Endothelial cell of umbilical vein (primary cell): ENCODE measurements around the gene UPP1. TPM values are rescaled to one million over a fixed set of nuclear protein-coding genes. Genes with fewer than 3 reads are reported as not detected.

Source experiments
- BruUV-seq: library from RNA; stranded (reverse); fragments of 400-500 nt; replicated peaks from 2 replicates; lab custom pipeline; 2021; lab: Mats Ljungman, UMichigan
- CTCF ChIA-PET: fragments of 300-600, 350-600 bp; sonication (Branson Sonifier 250); formaldehyde crosslinking; loops from one replicate; lab custom pipeline; 2021; ENCODE audit warnings: antibody characterized with exemption, inconsistent platforms; lab: Charles Lee
- POLR2A ChIA-PET: fragments of 300-600, 350-600 bp; sonication (Branson Sonifier 250); formaldehyde crosslinking; loops from one replicate; lab custom pipeline; 2021; ENCODE audit warnings: antibody characterized with exemption, inconsistent platforms; lab: Charles Lee
- DNase-seq: peaks from one replicate; pipeline ENCODE4 v3.0.0-alpha.2; 2011; ENCODE audit warnings: low read depth, low spot score
- FAIRE-seq: peaks from 2 replicates; lab custom pipeline; 2011; peaks lifted over from hg19 to GRCh38; lab: Jason Lieb, UNC
- H2AFZ ChIP-seq: 2 replicates; pipeline ENCODE4 v1.6.0; 2012; ENCODE audit warnings: low read depth, low read length, control low read depth, inconsistent platforms
- H3K27ac ChIP-seq: 2 replicates; pipeline ENCODE4 v1.5.1; 2011; ENCODE audit warnings: low read depth, mild to moderate bottlenecking, control low read depth, low read length, moderate library complexity; ENCODE audit not compliant: insufficient read depth
- H3K27me3 ChIP-seq, 2 experiments: 2 replicates each; pipeline versions ENCODE4 v1.6.0 to v1.6.1; 2011; ENCODE audit warnings: low read length in 2 of 2, mixed read lengths in 1 of 2; ENCODE audit not compliant: control insufficient read depth in 2 of 2, insufficient read depth in 2 of 2
- H3K36me3 ChIP-seq, 2 experiments: 2 replicates in 1 of 2; 3 replicates in 1 of 2; pipeline ENCODE4 v1.5.1; 2011; ENCODE audit warnings: low read length in 2 of 2, mild to moderate bottlenecking in 1 of 2, moderate library complexity in 1 of 2; ENCODE audit not compliant: control insufficient read depth in 2 of 2, insufficient read depth in 2 of 2; ENCODE audit errors: extremely low read depth in 1 of 2
- H3K4me1 ChIP-seq: 3 replicates; pipeline ENCODE4 v1.5.1; 2011; ENCODE audit warnings: mild to moderate bottlenecking, low read length; ENCODE audit not compliant: control insufficient read depth, insufficient read depth; ENCODE audit errors: extremely low read depth
- H3K4me2 ChIP-seq: 2 replicates; pipeline ENCODE4 v1.6.1; 2011; ENCODE audit warnings: low read length, control low read depth, mixed read lengths; ENCODE audit not compliant: insufficient read depth
- H3K4me3 ChIP-seq, 3 experiments: fragments of 200-600 bp in 1 of 3; sonication (generic), shearing (Covaris generic) in 1 of 3; replicated peaks in 1 of 3; 2 replicates each; pipeline ENCODE4 v1.5.1; 2011 to 2016; ENCODE audit warnings: control low read depth in 3 of 3, low read length in 3 of 3, mild to moderate bottlenecking in 2 of 3, inconsistent platforms in 1 of 3, low read depth in 1 of 3, moderate library complexity in 1 of 3; ENCODE audit not compliant: insufficient read depth in 1 of 3
- H3K79me2 ChIP-seq: 2 replicates; pipeline ENCODE4 v1.6.0; 2012; ENCODE audit warnings: low read length, inconsistent platforms; ENCODE audit not compliant: control insufficient read depth, insufficient read depth
- H3K9ac ChIP-seq: replicated peaks from 2 replicates; pipeline ENCODE3; 2011; ENCODE audit warnings: low read length, control low read depth; ENCODE audit not compliant: insufficient read depth; ENCODE audit errors: extremely low read depth
- H3K9me1 ChIP-seq: replicated peaks from 3 replicates; pipeline ENCODE4 v1.6.0; 2011; ENCODE audit warnings: mild to moderate bottlenecking, low read length; ENCODE audit not compliant: control insufficient read depth, insufficient read depth; ENCODE audit errors: extremely low read depth
- H3K9me3 ChIP-seq: replicated peaks from 2 replicates; pipeline ENCODE4 v1.5.1; 2012; ENCODE audit warnings: low read length, inconsistent platforms; ENCODE audit not compliant: control insufficient read depth, insufficient read depth
- H4K20me1 ChIP-seq: replicated peaks from 2 replicates; pipeline ENCODE3; 2011; ENCODE audit warnings: mild to moderate bottlenecking, low read length; ENCODE audit not compliant: control insufficient read depth, insufficient read depth; ENCODE audit errors: extremely low read depth
- CTCF ChIP-seq, 2 donors: IDR thresholded peaks; 1 replicate in 1 of 2; 2 replicates in 1 of 2; pipeline ENCODE4 v1.5.1; 2011; ENCODE audit warnings: low read length in 2 of 2, mild to moderate bottlenecking in 2 of 2, moderate library complexity in 2 of 2, control low read depth in 1 of 2, inconsistent platforms in 1 of 2, low read depth in 1 of 2; ENCODE audit not compliant: insufficient read depth in 1 of 2; ENCODE audit errors: extremely low read depth in 1 of 2
- EZH2 ChIP-seq: IDR thresholded peaks from 2 replicates; pipeline ENCODE4 v1.6.1; 2012; ENCODE audit warnings: borderline replicate concordance, low read depth, mild to moderate bottlenecking, moderate library complexity, low read length, inconsistent platforms; ENCODE audit not compliant: severe bottlenecking
- FOS ChIP-seq: IDR thresholded peaks from 2 replicates; pipeline ENCODE4 v1.6.1; 2011; ENCODE audit warnings: mild to moderate bottlenecking, low read length, moderate library complexity, borderline replicate concordance; ENCODE audit not compliant: insufficient read depth
- GATA2 ChIP-seq: IDR thresholded peaks from 2 replicates; pipeline ENCODE4 v1.7.0; 2011; ENCODE audit warnings: low read depth, mild to moderate bottlenecking, moderate library complexity, mixed read lengths, low read length; ENCODE audit not compliant: insufficient read length, insufficient read depth
- JUN ChIP-seq: IDR thresholded peaks from 2 replicates; pipeline ENCODE4 v1.6.1; 2011; ENCODE audit warnings: borderline replicate concordance, low read depth; ENCODE audit not compliant: insufficient read length, insufficient read depth
- MAX ChIP-seq: IDR thresholded peaks from 2 replicates; pipeline ENCODE4 v1.6.1; 2011; ENCODE audit not compliant: insufficient read depth, insufficient read length
- MYC ChIP-seq: IDR thresholded peaks from one replicate; pipeline ENCODE4 v1.6.1; 2011; ENCODE audit warnings: mild to moderate bottlenecking, low read depth, low read length
- POLR2A ChIP-seq: IDR thresholded peaks from 2 replicates; pipeline ENCODE4 v1.6.1; 2012; ENCODE audit warnings: low read depth, mild to moderate bottlenecking, control low read depth, low read length
- POLR2AphosphoS5 ChIP-seq: IDR thresholded peaks from 2 replicates; pipeline ENCODE4 v1.6.1; 2012; ENCODE audit warnings: low read depth, mild to moderate bottlenecking, control low read depth, low read length, moderate library complexity; ENCODE audit not compliant: insufficient read depth
- dilution Hi-C: fragments of 300-500 bp; cut with MboI; formaldehyde crosslinking; loops from one replicate; pipeline ENCODE4 v1.15.0; 2019; ENCODE audit warnings: low sequenced_read_pairs; ENCODE audit not compliant: extremely low pct_ligation_motif_present
- intact Hi-C: fragments of 100-400 bp; cut with micrococcal nuclease; formaldehyde crosslinking; loops from one replicate; pipeline ENCODE4 v1.10.0; 2022
- polyA plus RNA-seq, 4 experiments: library from polyadenylated mRNA; depleted of rRNA in 3 of 4; stranded (reverse) in 3 of 4; unstranded in 1 of 4; fragments of >200 nt; gene quantifications; 2 replicates each; pipeline versions ENCODE4 v1.2.1 to v1.2.3, GENCODE V29; 2011 to 2012; ENCODE audit warnings: missing spikeins in 1 of 4
- total RNA-seq: library from RNA; stranded (reverse); gene quantifications from 2 replicates; pipeline ENCODE4 v1.2.3, GENCODE V29; 2021

Gene UPP1
- total and polyA plus RNA-seq, 2 donors (not counting 3 experiments of a cell fraction or from before 2014, with no cell fraction given): 60.7 to 66.0 TPM

GRCh38 chr7:48048113-48048512 is 41.0 kb upstream of the UPP1 start:
- FAIRE-seq: no peak
- Histone ChIP-seq H3K4me3 (no peak overlapping the region), H3K9me1 (no peaks in the 10 kb centered on the region), H3K27ac (no peak overlapping the region), H3K4me1 (no peaks in the 10 kb centered on the region), H3K4me2 (no peak overlapping the region), H4K20me1 (no peaks in the 10 kb centered on the region), H3K27me3 (peaks cover 3% of the 10 kb centered on the region in 2 experiments), H3K36me3 (no peaks in the 10 kb centered on the region), H3K9ac (no peak overlapping the region), H2AFZ (no peak overlapping the region), H3K79me2 (no peaks in the 10 kb centered on the region), H3K9me3 (no peaks in the 10 kb centered on the region)
- no peak for TF ChIP-seq POLR2A
- no peak for TF ChIP-seq GATA2
- TF ChIP-seq JUN: no peak
- TF ChIP-seq CTCF (IDR thresholded peaks at IDR 0.05; ENCODE audit: extremely low read depth in 1 of 2, insufficient read depth in 1 of 2, low read depth in 1 of 2, low read length in 2 of 2): no peak
- no peak for TF ChIP-seq POLR2AphosphoS5
- TF ChIP-seq EZH2: no peak
- no peak for TF ChIP-seq MYC
- no peak for TF ChIP-seq MAX
- TF ChIP-seq FOS: no peak
- CTCF ChIA-PET: interaction anchor here (1.1 kb wide), 1 partner anchor 12 kb away, joined by 4 read pairs; the partner anchor contains the start of gene C7orf57
- DNase-seq: no peak
- dilution Hi-C loops (no loop called here), intact Hi-C loops (no loop called here)
- POLR2A ChIA-PET: no interaction called here
- no TSS peak for BruUV-seq
